HG03442 (cell line): ENCODE results near the gene FMNL2.

Source experiments
- ATAC-seq: cut with Tn5 transposase; IDR thresholded peaks from one replicate; pipeline ENCODE4 v1.9.1; 2021; ENCODE audit warnings: mild to moderate bottlenecking, moderate library complexity; ENCODE audit not compliant: unreplicated experiment

Gene FMNL2

DNA sequence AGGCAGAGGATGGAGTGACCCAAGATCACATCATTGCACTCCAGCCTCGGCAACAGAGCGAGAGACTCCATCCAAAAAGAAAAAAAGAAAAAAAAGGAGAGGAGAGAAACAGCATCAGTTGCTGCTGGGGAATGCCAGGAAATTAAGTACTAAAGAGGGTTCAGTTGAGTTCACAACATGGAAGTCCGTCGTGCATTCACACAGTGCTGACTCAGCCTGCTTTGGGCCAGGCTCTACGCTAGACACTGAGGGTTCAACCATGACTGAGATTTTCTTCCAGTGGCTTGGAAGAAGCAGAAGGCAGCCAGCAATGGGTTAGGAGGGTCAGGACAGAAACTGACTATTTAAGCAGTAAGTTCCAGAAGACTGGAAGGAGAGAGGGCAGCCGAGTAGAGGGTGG, 108.8 kb downstream of the FMNL2 start:
- no peak for ATAC-seq

- ATAC-seq, result no peak
Observed at GRCh38 chr2:152444448-152444847, 109.5 kb downstream of the FMNL2 start.

- no peak for ATAC-seq
Observed at GRCh38 chr2:152445375-152445774, 110.4 kb downstream of the FMNL2 start.

GRCh38 chr2:152445791-152446201, 110.8 kb downstream of the FMNL2 start:
- ATAC-seq, result peak; percentile 61

GRCh38 chr2:152446213-152446612, 111.2 kb downstream of the FMNL2 start:
- no peak for ATAC-seq

DNA sequence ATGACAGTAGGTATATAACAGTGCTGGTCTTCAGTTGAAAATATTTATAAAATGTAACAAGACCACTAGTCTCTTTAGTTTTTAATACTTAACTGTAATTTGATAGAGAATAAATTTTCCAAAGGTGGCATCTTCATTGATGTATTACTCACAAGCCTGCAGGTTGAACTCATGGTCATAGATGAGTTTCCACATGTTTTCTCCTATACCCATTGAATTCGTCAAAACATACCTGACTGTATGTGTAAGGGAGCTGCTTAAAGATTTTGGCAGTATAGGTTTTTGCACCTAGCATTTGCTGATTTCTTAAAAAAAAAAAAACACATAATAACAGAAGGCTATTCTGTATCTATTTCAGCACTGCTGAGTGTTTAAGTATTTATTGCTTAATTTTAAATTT, 112.9 kb downstream of the FMNL2 start:
- no peak for ATAC-seq

- no peak for ATAC-seq
Observed at GRCh38 chr2:152448606-152449005, 113.6 kb downstream of the FMNL2 start.

DNA sequence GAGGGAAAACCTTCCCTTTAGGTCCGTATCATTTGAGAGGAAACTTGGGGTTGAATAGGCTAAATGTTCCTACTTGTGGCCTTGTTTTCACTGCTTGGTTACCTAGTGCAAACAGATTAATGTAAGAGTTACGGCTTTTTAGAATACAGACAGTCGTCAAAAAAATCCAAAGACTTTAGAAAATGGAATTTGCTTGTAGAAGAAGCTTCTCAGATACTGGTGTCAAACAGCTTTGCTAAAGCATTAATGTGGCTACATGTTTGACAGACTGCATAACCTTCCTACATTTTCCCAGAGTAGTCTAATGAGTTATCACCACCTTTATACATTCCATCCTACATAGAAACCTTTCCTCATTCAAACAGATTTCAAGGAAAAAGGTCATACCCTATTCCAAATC, 114.6 kb downstream of the FMNL2 start:
- no peak for ATAC-seq

GRCh38 chr2:152450176-152450575, 115.2 kb downstream of the FMNL2 start:
- ATAC-seq, result no peak

- no peak for ATAC-seq
Observed at GRCh38 chr2:152452256-152452973, 117.4 kb downstream of the FMNL2 start.

GRCh38 chr2:152453129-152453911, 118.3 kb downstream of the FMNL2 start:
- ATAC-seq, result no peak

DNA sequence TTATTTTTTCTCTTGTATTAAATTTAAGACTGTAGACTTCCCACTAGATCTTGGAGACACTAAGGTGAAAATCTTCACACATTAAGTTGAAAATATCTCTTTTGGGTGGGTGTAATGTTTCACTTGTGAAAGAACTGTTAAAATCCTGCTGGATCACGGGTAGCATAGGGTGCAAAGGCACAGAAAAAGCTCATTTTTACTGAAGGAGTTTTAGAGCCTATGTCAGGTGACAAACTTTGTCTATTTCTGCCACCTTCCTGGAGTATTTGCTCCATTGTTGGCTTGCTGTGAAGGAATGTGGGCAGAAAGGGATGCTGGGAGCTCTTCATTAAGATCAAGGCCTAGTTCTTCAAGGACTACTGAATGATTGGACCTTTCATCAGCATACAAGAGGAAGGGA, 119.4 kb downstream of the FMNL2 start:
- no peak for ATAC-seq

DNA sequence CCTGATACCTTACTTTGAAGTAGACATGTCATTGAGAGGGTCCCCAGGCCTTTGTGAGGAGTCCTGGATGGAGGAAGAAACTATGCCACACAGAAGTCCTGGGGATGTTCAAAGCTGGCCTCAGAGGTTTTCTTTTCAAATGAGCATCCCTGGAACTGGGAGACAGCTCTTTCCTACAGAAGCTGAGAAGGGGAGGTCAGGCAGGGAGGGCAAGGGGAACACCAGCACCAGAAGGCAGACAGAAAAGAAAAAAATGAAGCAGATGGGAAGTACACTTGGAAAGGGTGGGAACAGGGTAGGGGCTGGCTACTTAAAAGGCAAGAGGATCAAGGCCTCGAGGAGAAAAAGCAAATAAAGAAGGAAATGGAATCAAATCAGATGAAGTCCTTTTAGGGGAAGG, 120.0 kb downstream of the FMNL2 start:
- ATAC-seq, result no peak

- no peak for ATAC-seq
Observed at GRCh38 chr2:152455738-152456137, 120.8 kb downstream of the FMNL2 start.

GRCh38 chr2:152456262-152456661, 121.3 kb downstream of the FMNL2 start:
- ATAC-seq, result no peak

DNA sequence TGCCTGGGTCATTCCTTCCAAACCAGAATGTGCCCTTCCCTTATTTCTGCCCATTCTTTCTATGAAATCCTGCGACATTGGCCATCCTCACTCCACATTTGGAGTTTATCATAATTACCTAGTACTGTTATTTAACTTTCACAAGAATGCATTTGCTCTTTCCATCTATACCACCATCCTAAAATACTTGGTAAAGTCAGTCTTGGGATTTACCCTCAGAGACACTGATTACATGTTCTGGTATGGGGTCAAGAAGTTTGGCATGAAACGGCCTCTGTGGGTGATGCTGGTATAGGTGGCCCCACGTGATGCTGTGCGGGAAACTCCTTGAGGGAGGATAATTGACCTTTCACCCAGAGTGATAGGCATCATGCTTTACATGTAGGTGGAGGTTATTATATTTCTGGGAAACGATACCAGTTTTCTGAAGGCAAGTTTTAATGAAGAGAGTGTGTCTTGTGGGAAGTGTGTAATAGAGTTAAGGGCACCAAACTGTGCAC, 123.5 kb downstream of the FMNL2 start:
- no peak for ATAC-seq

DNA sequence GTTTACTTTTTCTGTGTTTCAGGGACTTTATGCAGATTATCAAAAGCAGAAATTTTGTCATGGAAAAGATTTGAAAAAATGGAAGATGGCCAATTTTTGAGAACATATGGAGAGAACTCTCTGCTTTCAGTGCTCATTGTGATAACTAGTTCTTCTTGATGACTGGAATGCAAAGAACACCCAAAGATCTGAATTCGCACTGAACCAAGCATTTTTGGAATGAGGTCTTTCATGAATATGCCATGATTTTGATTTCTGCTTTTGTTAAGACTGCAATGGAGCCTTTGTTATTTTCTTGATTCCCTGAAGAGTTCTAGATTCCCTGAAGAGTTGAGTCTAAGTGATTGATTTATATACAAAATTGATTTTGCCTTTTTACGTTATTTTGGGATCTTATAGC, 124.1 kb downstream of the FMNL2 start:
- no peak for ATAC-seq

- ATAC-seq, result no peak
Observed at GRCh38 chr2:152460567-152460966, 125.6 kb downstream of the FMNL2 start.

DNA sequence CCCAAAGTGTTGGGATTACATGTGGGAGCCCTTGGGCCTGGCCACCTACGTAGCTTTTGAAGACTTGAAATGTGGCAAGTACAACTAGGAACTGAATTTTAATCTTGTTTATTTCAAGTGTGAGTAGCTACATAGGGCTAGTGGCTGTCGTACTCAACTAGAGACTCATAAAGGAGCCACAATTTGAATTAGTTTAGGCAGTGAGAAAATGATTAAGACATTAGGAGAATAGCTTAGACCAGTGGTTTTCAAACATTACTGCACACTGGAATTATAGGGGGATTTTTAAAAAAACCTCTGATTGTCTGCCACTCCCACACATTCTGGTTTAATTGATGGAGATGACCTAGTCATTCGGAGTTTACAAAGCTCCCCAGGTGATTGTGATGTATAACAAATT, 127.1 kb downstream of the FMNL2 start:
- ATAC-seq, result no peak

GRCh38 chr2:152462779-152463178, 127.8 kb downstream of the FMNL2 start:
- no peak for ATAC-seq

DNA sequence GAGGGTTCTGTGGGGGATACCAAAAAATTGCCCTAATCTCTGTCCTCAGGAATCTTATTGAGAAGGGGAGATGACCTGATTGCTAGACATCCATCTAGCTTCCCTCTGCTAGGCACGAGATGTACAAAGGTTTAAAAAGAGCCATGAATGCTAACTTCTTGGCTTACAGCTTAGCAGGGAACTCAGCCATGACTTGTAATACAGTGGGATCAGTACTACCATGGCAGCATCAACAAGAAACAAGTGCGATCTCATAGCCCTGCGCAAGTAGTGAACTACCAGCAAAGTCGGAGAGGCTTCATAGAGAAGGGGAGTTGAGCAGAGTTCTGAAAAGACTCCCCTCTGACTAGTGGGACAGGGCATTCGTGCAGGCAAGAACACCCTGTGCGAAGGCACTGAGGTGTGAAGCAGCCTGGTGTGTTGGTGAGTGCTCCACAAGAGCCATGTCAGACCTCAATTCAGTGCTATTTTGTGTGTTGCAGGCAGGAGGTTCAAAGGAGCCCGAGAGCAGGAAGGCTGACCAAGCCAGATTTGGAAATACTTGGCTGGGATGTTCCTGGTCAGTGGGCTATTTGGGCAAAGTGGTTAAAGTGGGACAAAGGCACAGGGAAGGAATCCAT, 130.0 kb downstream of the FMNL2 start:
- ATAC-seq, result no peak

DNA sequence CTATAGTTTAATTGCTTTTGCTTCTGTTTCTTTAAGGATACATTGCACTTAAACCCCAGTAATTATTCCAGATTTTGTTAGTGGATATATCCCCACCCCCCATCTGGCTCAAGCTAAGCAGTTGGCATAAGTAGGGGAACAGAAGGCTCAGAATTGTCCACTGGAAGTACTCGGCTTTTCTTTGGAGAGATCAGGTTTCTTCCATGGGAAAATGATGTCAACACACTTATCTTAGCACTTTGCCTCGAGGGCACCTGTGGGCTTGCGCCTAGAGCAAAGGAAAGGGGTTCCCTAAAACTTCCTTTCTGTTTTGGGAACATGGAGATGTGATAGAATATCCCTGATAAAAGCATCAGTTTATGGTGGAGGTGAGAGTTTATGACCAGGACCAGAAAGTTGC, 130.6 kb downstream of the FMNL2 start:
- no peak for ATAC-seq
